GM10847 (cell line): ENCODE data around the gene CACNG7.

Source experiments
- POLR2A ChIP-seq: IDR thresholded peaks from 2 replicates; pipeline ENCODE4 v1.6.1; 2011; ENCODE audit not compliant: insufficient read length; ENCODE audit errors: extremely low read depth

The CACNG7 gene

DNA sequence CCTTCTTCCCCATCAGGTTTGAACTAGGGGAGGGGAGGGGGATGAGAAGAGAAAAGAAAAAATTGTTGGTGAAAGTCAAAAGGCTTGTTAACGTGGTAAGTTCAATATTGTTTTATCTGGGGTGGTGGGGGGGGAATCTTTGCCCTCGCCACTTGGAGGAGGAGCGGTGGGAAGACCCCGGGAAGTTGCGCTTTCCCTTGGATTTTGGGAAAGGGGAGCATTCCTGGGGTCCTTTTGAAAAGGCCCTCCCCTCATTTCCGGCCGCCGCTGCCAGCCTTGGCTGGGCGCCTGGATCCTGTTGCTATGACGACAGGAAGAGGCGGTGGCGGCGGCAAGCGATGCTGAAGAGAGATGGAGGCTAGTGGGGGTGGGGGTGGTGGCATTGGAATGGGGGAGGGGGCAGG lies 49.1 kb downstream of the CACNG7 start:
- no peak for TF ChIP-seq POLR2A

DNA sequence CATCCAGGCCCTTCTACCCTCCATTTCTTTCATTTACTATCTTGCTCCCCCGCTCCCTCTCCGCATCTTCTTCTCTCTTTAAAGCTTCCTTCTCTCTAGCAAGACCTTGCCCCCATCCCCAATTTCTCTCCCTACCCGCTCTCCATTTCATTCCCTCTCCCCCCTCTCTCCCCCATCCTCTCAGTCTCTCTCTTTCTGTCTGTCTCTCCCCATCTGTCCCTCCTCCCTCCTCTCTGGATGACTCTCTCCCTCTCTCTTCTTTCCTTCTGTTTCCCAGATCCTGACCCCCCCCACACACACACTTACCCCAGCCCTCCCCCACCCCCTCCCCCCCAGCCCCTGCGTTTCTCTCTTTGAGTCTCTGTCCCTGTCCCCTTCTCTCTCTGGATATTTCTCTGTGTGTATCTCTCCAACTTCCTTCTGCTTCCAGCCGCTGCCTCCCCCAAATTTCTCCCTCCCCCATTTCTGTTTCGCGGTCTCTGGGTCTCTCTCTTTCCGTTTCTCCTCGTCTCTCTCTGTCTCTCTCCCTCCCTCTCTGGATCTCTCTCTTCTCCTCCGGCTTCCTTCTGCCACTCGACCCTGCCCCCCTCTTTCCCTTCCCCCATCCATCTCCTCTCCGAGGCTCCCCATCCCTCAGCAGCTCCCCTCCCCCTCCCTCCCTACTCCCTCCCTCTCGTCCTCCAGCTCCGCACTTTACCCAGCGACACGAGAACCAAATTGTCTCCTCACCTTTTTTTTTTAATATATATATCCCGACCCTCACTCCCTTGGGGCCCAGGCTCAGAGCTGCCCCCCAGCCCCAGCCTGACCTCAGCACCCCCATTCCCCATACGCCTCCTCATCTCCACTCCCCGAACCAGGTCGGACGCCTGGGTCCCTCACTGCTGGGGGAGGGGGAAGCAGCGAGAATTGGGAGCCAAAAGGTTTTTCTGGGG lies 50.0 kb downstream of the CACNG7 start:
- no peak for TF ChIP-seq POLR2A

DNA sequence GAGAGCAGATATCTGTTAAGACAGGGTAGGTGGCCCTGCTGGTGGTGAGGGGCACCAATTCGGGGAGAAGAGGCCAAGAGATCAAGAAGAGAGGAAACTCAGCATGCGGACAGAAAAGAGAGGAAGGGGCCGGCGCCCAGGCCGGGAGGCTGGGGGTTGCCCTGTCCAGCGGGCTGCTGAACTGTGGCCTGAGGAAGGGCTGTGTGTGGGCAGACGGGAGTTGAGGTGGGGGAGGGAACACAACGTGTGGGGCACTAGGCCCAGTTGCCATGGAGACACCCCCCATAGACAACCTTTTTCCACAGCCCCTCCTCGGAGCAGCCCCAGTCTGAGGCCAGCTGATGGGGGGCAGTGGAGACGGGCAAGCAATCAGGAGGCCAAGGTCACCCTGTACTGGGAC lies 51.1 kb downstream of the CACNG7 start:
- TF ChIP-seq POLR2A: no peak

DNA sequence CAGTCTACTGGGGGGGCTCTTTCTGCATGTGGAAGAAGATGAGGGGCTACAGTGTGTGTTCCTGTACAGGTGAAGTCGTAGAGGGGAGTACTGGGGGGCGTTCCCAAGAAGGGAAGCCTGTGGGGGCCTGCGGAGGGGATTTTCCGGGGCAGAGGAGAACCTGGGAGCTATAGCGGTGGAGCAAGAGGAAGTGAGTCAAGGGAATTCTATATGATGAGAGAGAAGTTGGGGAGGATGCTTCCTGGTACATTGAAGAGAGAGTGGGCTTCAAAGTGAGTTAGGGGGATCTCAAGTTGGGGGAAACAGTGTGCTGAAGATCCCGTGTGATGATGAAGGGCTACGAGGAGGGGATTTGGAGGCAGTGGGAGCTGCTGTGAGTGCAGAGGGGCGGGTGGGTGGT lies 51.8 kb downstream of the CACNG7 start:
- no peak for TF ChIP-seq POLR2A

DNA sequence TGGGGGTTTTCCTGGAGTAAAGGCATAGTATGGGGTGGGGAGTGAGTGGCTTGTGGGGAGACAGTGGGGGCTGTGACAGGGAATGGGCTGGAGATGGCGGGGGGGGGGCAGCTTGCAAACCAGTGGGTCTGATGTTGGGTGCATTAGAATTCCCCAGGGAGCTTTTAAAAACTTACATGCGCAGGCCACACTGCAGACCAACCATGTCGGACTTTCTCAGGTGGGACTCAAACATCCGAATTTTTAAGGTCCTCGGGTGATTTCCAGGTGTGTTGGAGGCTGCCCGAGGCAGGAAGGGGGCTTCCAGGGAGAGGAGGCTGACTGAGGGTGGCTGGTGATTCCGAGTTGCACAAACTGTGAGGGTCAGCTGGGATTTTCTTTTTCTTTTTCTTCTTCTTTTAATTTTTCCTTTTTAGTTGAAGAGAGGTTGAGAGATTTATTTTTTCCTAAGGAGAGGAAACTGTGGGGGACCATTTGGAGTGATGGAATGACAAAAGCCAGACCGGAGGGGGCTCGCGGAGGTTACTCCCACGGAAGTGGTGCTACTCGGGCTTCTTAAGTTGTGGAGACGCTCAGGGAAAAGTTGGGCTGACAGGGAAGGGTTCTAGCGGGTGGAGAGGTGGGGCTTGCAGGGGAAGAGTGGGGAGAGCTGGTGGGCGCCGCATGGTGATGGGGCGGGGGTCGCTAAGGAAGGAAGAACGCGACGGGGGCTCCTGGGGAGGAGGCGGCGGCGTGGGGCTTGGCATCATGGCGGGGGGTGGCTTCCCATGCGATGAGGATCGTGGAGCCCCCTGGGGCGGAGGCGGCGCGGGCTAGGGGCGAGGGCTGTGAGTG lies 52.7 kb downstream of the CACNG7 start:
- TF ChIP-seq POLR2A: no peak

DNA sequence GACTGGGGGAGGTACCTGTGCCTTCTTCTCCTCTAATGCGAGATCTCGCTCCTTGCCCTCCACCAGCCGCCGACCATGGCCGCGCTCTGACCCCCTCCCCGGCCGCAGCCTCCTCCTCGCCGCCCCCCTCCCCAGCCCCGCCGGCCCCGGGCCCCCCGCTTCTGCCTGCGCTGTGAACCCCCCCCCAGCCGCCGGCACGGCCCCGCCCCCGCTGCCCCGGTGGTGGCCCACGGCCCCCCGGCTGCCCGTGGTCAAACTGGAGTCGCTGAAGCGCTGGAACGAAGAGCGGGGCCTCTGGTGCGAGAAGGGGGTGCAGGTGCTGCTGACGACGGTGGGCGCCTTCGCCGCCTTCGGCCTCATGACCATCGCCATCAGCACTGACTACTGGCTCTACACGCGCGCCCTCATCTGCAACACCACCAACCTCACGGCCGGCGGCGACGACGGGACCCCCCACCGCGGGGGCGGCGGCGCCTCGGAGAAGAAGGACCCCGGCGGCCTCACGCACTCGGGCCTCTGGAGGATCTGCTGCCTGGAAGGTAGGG lies 53.9 kb downstream of the CACNG7 start, which contains the start of gene CACNG8:
CACNG8 (plus strand) TSS at position 51 of the 545 bp plus-strand sequence.
- TF ChIP-seq POLR2A: no peak

DNA sequence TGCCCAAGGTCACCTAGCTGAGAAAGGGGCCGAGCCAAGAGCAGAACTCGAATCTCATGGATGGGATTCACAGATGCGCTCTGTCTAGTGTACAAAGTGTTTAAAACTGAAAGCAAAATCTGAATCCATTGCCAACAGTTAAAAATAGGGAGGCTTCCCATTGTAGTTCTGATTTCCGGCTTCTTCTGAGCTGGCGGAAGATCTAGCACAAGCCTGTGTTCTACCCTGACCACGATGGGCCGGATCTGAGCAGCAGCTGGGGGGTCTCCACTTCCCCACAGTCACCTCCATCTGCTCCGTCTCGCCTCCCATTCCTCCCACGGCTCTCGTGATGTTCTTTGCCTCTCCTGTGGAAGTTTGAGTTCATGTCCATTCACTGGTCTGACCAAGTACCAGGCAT lies 56.0 kb downstream of the CACNG7 start:
- no peak for TF ChIP-seq POLR2A

DNA sequence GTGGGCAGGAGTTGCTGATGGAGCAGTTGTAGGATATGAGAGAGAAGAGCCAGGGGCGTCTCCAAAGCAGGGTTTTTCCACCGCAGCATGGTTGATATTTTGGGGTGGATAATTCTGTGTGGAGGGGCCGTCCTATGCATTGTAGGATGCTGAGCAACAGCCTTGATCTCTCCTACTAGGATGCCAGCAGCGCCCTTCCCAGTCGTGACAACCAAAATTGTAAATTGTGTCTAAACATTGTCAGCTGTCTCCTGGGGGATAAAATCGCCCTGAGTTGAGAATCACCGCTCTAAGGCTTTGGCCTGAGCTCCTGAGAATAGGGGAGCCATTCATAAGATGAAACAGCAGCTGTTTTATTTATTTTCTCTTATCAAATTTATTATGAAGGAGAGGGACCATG lies 57.9 kb downstream of the CACNG7 start:
- no peak for TF ChIP-seq POLR2A

DNA sequence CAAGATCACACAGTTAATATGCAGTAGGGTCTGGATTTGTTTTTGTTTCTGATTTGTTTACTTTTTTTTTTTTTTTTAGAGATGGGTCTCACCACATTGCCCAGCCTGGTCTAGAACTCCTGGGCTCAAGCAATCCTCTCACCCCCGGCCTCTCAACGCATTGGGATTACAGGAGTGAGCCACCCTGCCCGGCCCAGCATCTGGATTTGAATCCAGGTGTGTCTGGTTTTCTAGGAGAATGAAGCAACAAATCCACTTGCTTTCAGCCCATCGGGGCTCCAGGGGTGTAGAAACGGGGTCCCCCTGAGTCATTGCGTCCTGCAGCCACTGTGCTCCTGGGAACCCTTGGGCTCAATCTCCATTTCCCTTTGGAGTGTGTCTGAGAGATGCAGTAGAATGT lies 60.3 kb downstream of the CACNG7 start:
- TF ChIP-seq POLR2A: no peak

DNA sequence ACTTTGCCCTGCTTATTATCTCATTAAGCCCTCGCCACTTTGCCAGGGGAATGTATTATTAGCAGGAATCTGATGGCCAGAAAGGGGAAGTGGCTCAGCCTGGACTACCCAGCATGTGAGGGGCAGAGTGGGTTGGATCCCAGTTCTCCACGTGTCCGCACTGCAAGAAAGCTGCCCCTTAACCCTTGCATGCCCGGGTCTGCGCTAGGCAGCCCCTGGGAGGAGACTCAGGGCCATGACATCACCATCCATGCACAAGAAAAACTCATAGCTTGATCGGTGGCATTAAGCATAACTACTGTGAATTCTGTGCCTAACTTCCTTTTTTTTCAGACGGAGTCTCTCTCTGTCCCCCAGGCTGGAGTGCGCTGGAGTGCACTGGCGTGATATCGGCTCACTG lies 62.6 kb downstream of the CACNG7 start:
- no peak for TF ChIP-seq POLR2A

DNA sequence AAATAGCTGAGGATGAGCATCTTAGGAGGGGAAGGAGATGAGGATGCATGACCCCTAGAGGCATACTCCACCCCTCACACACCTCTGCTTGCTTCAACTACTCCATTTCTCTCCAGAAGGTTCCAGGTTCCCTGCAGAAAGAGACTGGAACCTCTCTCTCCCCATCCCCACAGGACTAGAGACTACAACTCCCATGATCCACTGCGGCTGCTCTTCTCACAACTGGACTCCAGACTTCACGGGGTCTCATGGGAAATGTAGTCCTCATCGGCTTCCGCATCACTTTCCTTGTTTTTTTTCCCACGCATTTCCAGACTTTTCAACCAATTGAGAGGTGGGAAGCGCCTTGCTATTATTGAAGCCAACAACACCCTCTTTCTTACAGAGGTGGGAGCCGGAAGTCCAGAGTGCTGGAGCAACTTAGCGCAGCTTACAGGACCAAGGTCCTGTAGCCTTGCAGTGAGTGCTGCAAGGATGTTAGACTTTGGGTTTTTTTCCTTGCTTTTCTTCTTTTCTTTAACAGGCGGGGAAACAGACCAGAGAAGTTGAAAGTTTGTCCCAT lies 68.4 kb downstream of the CACNG7 start:
- no peak for TF ChIP-seq POLR2A

DNA sequence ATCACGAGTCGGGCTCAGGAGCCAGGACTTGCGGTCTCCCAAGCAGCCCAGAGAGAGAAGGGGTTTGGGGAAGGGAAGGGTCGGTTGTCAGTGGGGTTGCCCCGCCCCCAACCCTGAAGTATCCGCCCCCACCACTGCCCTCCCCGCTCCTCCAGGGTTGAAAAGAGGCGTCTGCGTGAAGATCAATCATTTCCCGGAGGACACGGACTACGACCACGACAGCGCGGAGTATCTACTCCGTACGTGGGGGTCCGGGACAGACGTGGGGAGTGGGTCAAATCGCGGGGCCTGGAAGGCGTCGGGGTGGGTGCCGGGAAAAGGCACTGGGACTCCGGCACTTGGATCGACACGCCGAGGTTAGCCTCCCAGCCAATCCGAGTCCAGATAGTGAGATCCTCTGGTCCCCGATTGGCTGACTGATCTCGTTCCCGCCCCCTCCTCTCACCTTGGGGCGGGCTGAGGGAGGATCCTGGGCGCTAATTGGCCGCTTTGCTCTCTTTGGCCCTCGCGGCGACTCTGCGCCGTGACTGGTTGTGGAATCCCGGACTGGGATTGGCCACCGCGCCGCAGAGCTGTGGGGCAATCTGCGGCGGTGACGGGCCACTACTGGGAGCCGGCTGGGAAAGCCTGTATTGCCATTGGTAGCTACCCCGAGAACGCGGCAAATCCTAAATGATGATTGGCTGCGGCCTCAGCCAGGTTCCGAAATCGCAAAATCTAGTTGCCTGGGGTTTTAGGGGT lies 69.1 kb downstream of the CACNG7 start:
- no peak for TF ChIP-seq POLR2A

DNA sequence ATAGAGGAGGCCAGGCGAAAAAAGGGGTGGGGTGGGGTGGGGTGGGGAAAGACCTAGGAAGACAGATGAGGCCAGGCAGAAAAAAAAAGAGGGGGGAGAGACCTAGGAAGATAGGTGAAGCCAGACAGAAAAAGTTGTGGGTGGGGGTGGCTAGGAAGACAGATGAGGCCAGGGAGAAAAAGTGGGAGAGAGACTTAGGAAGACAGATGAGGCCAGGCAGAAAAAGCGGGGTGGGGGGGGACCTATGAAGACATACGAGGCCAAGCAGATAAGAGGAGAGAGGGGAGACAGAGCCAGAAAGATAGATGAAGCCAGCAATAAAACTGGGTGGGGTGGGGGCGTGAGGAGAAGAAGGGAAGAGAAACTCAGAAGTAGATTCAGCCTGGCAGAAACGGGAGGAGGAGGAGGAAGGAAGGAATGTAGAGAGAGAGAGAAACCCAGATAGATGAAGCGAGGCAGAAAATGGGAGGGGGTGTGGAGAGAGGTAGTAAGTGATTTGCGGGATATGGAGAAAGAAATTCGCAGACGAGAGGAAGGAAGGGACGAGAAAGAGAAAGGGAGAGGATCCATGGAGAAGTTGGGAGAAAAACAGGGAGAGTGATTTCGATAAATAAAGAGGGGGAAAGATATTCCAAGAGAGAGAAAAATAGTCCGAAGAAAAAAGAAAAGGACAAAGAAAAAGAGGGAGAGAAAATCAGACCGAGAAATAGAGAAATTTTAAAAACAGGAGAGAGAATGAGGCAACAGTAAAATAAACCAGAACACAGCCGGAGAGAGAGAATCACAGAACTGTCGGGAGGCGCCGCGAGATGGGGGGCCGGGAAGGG lies 70.1 kb downstream of the CACNG7 start:
- TF ChIP-seq POLR2A: no peak
